Peyer's patch (tissue), 4 donors: ENCODE data around the gene GRID2. TPM values are rescaled to one million over a fixed set of nuclear protein-coding genes. Genes with fewer than 3 reads are reported as not detected.

Experiments
- DNase-seq, 3 donors: peaks; one replicate each; pipeline ENCODE4 v3.0.0-alpha.2; 2017 to 2019
- H3K27ac ChIP-seq, 4 donors: fragments of 200-600 bp; sonication (generic); one replicate each; pipeline ENCODE4 v1.5.1; 2016 to 2019
- H3K27me3 ChIP-seq, 2 donors: fragments of 200-600 bp; sonication (generic); one replicate each; pipeline ENCODE4 v1.5.1; 2019
- H3K36me3 ChIP-seq, 3 donors: fragments of 200-600 bp; sonication (generic); one replicate each; pipeline ENCODE4 v1.5.1; 2016 to 2019
- H3K4me1 ChIP-seq, 4 donors: fragments of 200-600 bp; sonication (generic); one replicate each; pipeline ENCODE4 v1.5.1; 2016 to 2019
- H3K4me3 ChIP-seq, 4 donors: fragments of 200-600 bp; sonication (generic); 1 replicate in 3 of 4; 2 replicates in 1 of 4; pipeline ENCODE4 v1.5.1; 2016 to 2019; ENCODE audit warnings: mild to moderate bottlenecking in 1 of 4
- H3K9me3 ChIP-seq, 4 donors: fragments of 200-600 bp; sonication (generic); one replicate each; pipeline ENCODE4 v1.5.1; 2016 to 2019; ENCODE audit warnings: mild to moderate bottlenecking in 1 of 4
- POLR2A ChIP-seq, 2 donors: fragments of 450-650 bp; IDR thresholded peaks; one replicate each; pipeline ENCODE4 v1.5.1; 2017; ENCODE audit warnings: antibody characterized with exemption in 2 of 2, mild to moderate bottlenecking in 2 of 2, moderate library complexity in 2 of 2
- total RNA-seq, 4 donors: library from RNA; depleted of rRNA; stranded (reverse); fragments of >200 nt; gene quantifications; one replicate each; pipeline ENCODE4 v1.1.0, GENCODE V29; 2016
- TF ChIP-seq, protein P1 (sequence below), 6 experiments: fragments of 450-650 bp in 4 of 6; fragments of 200-600 bp in 2 of 6; sonication (generic) in 1 of 6; IDR thresholded peaks; one replicate each; pipeline ENCODE4 v1.5.1; 2017 to 2019; ENCODE audit warnings: antibody characterized with exemption in 6 of 6, mild to moderate bottlenecking in 3 of 6, moderate library complexity in 1 of 6

The GRID2 gene
- total RNA-seq, 4 donors from 2014 or later = 0.54 TPM; not detected in 3

DNA sequence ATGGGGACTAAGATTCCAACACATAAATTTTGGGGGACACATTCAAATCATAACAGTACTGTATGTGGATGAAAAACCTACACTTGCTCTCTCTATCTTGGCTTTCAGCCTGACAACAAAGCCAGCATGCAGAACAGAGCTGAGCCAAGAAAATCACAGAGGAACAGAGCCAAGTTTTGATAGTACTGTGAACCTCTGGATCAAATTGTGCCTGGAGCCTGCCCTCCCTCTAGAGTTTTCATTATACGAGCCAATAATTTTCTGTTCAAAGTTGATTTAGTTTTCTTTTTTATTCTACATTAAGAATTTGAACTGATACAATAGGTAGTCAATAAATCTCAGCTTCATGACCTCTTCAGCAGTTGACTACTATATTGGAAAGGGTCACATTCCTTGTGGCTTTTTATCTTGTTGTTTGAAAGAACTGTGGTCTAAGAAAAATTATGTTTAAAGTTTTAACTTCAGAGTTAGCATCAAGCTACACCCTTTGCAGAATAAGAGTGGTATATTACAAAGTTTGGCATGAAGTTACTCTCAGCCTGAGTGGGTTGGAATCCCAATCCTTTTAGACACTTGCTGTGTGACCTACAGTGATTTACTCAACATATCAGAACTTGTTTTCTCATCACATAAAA lies 31.1 kb downstream of the GRID2 start:
- DNase-seq = no peak
- Histone ChIP-seq H3K4me1 (no peaks in the 10 kb centered on the region), H3K4me3 (no peak overlapping the region), H3K36me3 (no peaks in the 10 kb centered on the region), H3K9me3 (no peaks in the 10 kb centered on the region), H3K27me3 (no peaks in the 10 kb centered on the region), H3K27ac (no peak overlapping the region)
- TF ChIP-seq, protein P1, sequence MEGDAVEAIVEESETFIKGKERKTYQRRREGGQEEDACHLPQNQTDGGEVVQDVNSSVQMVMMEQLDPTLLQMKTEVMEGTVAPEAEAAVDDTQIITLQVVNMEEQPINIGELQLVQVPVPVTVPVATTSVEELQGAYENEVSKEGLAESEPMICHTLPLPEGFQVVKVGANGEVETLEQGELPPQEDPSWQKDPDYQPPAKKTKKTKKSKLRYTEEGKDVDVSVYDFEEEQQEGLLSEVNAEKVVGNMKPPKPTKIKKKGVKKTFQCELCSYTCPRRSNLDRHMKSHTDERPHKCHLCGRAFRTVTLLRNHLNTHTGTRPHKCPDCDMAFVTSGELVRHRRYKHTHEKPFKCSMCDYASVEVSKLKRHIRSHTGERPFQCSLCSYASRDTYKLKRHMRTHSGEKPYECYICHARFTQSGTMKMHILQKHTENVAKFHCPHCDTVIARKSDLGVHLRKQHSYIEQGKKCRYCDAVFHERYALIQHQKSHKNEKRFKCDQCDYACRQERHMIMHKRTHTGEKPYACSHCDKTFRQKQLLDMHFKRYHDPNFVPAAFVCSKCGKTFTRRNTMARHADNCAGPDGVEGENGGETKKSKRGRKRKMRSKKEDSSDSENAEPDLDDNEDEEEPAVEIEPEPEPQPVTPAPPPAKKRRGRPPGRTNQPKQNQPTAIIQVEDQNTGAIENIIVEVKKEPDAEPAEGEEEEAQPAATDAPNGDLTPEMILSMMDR (IDR thresholded peaks at IDR 0.05) = no peak
- no peak for TF ChIP-seq POLR2A (IDR thresholded peaks at IDR 0.05)

DNA sequence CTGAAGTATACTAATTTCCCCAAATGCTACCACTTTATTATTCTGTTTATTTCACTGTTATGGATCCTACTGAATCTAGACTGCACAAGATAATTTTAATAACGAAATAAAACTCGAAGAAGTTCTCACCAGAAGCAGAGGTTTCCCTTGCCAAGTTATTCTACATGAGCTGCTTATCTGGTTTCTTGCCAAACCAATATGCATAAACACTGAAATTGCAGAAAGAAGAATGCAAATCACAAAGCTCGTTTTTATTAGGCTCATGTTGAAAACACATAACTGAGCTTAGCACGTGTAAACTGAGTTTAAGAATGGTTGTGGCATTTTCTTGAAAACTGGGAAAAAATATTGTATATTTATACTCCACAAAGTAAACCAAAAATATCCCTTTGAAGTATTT lies 35.9 kb downstream of the GRID2 start:
- Histone ChIP-seq H3K4me3 (no peak overlapping the region), H3K27ac (no peak overlapping the region), H3K9me3 (no peaks in the 10 kb centered on the region), H3K27me3 (no peaks in the 10 kb centered on the region), H3K36me3 (no peaks in the 10 kb centered on the region), H3K4me1 (no peaks in the 10 kb centered on the region)
- no peak for DNase-seq
- TF ChIP-seq, protein P1 (IDR thresholded peaks at IDR 0.05) = no peak
- TF ChIP-seq POLR2A (IDR thresholded peaks at IDR 0.05) = no peak

DNA sequence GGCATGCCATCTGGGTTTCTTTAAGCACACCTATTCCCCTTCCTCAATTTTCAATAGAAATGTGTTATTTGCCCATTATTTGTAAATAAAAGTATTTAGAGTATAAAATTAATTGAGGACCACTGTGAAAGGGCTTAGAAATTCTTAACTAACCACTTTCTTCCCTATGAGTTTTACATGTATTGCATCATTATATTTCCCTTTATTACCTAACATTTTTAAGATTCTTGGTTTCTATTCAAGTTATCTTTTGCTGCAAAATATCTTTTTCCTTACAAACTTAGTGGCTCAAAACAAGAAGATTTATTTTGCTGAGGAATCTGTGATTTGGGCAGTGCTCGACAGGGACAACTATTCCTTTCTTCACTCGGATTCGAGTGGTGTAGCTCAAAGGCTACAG lies 40.5 kb downstream of the GRID2 start:
- no peaks in the 10 kb centered on the region for H3K27me3 ChIP-seq
- DNase-seq = no peak
- H3K27ac ChIP-seq = no peak overlapping the region
- no peak for TF ChIP-seq POLR2A (IDR thresholded peaks at IDR 0.05)
- TF ChIP-seq, protein P1 (IDR thresholded peaks at IDR 0.05) = no peak
- H3K36me3 ChIP-seq = no peaks in the 10 kb centered on the region
- H3K9me3 ChIP-seq = no peaks in the 10 kb centered on the region
- H3K4me1 ChIP-seq = no peaks in the 10 kb centered on the region
- H3K4me3 ChIP-seq = no peak overlapping the region

DNA sequence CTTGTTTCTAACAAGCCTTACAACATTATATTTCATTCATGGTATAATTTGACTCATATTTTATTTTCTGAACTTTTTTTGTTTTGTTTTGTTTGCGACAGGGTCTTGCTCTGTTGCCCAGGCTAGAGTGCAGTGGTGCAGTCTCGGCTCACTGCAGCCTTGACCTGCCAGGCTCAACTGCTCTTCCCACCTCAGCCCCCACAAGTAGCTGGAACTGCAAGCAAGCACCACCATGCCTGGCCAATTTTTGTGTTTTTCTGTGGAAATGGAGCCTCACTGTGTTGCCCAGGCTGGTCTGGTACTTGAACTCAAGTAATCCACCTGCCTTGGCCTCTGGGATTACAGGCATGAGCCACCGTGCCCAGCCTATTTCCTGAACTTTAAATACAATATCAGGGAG lies 42.5 kb downstream of the GRID2 start:
- Histone ChIP-seq H3K4me1 (no peaks in the 10 kb centered on the region), H3K36me3 (no peaks in the 10 kb centered on the region), H3K27me3 (no peaks in the 10 kb centered on the region), H3K27ac (no peak overlapping the region), H3K9me3 (no peaks in the 10 kb centered on the region), H3K4me3 (no peak overlapping the region)
- DNase-seq = no peak
- TF ChIP-seq POLR2A (IDR thresholded peaks at IDR 0.05) = no peak
- TF ChIP-seq, protein P1 (IDR thresholded peaks at IDR 0.05) = no peak

DNA sequence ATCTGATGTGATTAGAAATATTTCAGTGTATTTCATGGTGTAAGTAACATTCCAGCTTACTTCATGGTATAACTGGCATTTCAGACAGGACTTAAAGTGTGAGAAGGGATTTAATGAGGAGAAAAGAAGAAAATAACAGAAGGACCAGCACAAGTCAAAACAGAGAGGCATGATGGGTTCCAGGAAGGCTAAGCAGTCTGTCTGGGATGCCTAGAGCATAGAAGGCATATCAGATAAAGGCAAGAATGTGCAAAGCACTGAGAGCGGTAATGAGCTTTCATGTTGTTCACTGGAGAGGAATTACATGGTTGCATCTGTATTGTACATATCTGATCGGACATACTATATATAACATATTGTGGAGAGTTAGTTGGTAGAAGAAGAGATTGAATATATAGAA lies 54.2 kb downstream of the GRID2 start:
- Histone ChIP-seq H3K4me3 (no peak overlapping the region), H3K27me3 (no peaks in the 10 kb centered on the region), H3K36me3 (no peaks in the 10 kb centered on the region), H3K9me3 (no peaks in the 10 kb centered on the region), H3K4me1 (no peaks in the 10 kb centered on the region), H3K27ac (no peak overlapping the region)
- no peak for DNase-seq
- TF ChIP-seq POLR2A (IDR thresholded peaks at IDR 0.05) = no peak
- TF ChIP-seq, protein P1 (IDR thresholded peaks at IDR 0.05) = no peak

DNA sequence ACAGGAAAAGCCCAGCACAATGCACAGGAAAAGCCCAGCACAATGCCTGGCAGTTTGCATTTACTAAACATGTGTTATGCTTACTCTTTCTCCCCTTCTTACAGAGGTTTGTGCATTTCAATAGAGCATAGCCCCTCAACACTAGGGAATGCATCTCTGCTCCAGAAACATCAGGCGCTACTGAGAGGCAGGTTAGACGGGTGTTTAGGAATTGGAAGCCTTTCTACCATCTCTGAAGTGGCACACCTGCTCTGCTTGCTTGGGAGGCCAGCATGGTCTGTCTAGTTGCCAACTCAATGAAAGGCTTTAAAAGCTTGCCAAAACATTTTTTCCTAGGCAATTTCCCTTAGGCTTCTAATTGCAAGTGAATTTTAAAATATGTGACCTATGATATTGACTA lies 55.7 kb downstream of the GRID2 start:
- Histone ChIP-seq H3K9me3 (no peaks in the 10 kb centered on the region), H3K4me3 (no peak overlapping the region), H3K36me3 (no peaks in the 10 kb centered on the region), H3K27ac (no peak overlapping the region), H3K4me1 (no peaks in the 10 kb centered on the region), H3K27me3 (no peaks in the 10 kb centered on the region)
- TF ChIP-seq, protein P1 (IDR thresholded peaks at IDR 0.05) = no peak
- no peak for TF ChIP-seq POLR2A (IDR thresholded peaks at IDR 0.05)
- DNase-seq = no peak
